ENCODE data around the gene FGD5. TPM values are rescaled to one million over a fixed set of nuclear protein-coding genes. Genes with fewer than 3 reads are reported as not detected.
A peak's percentile ranks its signal among the peaks of the same experiment; 100 is the strongest.

FGD5 gene
- total RNA-seq, 1 donor from 2014 or later = 112 TPM

GRCh38 chr3:14852058-14852594, 33.4 kb downstream of the FGD5 start:
- Histone ChIP-seq H3K4me1 (no peaks in the 10 kb centered on the region), H3K27me3 (no peaks in the 10 kb centered on the region), H3K9me3 (no peaks in the 10 kb centered on the region), H3K36me3 (no peaks in the 10 kb centered on the region), H3K27ac (no peak overlapping the region), H3K4me3 (no peak overlapping the region)
- no peak for TF ChIP-seq CTCF (IDR thresholded peaks at IDR 0.05)
- intact Hi-C loops (cut with DNase I) = no loop called here
- DNase-seq (ENCODE audit: low spot score in 2 of 2) = no peak

- H3K36me3 ChIP-seq = no peaks in the 10 kb centered on the region
- TF ChIP-seq CTCF (IDR thresholded peaks at IDR 0.05) = no peak
- H3K27ac ChIP-seq = peak overlapping the region in 1 of 2 donors; percentile 20
- no peak overlapping the region for H3K4me3 ChIP-seq
- no peaks in the 10 kb centered on the region for H3K4me1 ChIP-seq
- no peaks in the 10 kb centered on the region for H3K27me3 ChIP-seq
- DNase-seq (ENCODE audit: low spot score in 2 of 2) = no peak
- intact Hi-C loops (cut with DNase I) = no loop called here
- no peaks in the 10 kb centered on the region for H3K9me3 ChIP-seq
These were observed 34.0 kb downstream of the FGD5 start for GRCh38 chr3:14852717-14853116.

- no peak overlapping the region for H3K4me3 ChIP-seq
- peak overlapping the region in 1 of 2 donors; percentile 20 for H3K27ac ChIP-seq
- H3K36me3 ChIP-seq = no peaks in the 10 kb centered on the region
- no peak for TF ChIP-seq CTCF (IDR thresholded peaks at IDR 0.05)
- intact Hi-C loops (cut with DNase I) = no loop called here
- H3K9me3 ChIP-seq = no peaks in the 10 kb centered on the region
- H3K4me1 ChIP-seq = no peaks in the 10 kb centered on the region
- no peaks in the 10 kb centered on the region for H3K27me3 ChIP-seq
- DNase-seq (ENCODE audit: low spot score in 2 of 2) = no peak
These were observed 34.6 kb downstream of the FGD5 start for GRCh38 chr3:14853271-14853951.

DNA sequence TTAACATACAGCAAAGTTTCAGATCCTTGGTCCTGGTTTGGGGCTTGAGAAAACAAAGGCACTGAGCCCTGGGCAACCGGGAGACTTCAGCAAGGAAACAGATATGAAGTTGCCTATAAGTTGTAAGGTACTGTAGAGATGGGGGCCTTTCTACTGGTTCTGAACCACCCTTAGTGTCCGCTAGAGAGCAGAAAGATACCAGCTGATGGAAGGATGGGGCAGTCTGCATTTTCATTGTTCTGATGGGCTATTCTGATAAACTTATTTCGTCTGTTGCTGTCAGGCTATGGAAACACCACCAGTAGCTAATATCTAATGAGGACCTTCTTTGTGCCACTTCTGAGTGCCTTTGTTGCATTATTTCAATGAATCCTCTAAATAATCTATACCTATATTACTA, 38.7 kb downstream of the FGD5 start:
- TF ChIP-seq CTCF (IDR thresholded peaks at IDR 0.05) = no peak
- Histone ChIP-seq H3K9me3 (no peaks in the 10 kb centered on the region), H3K4me1 (no peaks in the 10 kb centered on the region), H3K36me3 (no peaks in the 10 kb centered on the region), H3K27ac (no peak overlapping the region), H3K27me3 (no peaks in the 10 kb centered on the region), H3K4me3 (no peak overlapping the region)
- no peak for DNase-seq (ENCODE audit: low spot score in 2 of 2)
- intact Hi-C loops (cut with DNase I) = no loop called here

DNA sequence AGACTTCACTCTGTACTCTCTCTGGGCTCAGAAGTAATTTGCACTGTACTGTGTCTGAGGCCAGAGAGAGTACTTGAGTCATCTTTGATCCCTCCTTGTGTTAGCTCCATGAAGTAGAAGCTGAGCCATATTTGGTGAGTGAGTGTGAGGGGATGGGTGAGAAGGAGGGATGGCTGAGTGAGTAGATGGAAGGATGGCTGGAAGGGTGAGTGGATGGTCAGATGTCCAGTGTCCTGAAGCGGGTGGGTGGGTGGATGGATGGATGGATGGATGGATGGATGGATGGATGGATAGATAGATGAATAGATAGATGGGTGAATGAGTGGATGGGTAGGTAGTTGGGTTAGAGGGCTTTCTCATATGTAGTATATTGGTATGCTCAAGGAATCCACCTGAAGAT, 39.3 kb downstream of the FGD5 start:
- no peak overlapping the region for H3K27ac ChIP-seq
- H3K4me3 ChIP-seq = no peak overlapping the region
- H3K36me3 ChIP-seq = no peaks in the 10 kb centered on the region
- no peak for DNase-seq (ENCODE audit: low spot score in 2 of 2)
- TF ChIP-seq CTCF (IDR thresholded peaks at IDR 0.05) = no peak
- H3K9me3 ChIP-seq = no peaks in the 10 kb centered on the region
- no peaks in the 10 kb centered on the region for H3K27me3 ChIP-seq
- no peaks in the 10 kb centered on the region for H3K4me1 ChIP-seq
- intact Hi-C loops (cut with DNase I) = no loop called here

All from ascending aorta (tissue), 2 donors.